Measurements from ENCODE around the gene CCDC102A. TPM values are rescaled to one million over a fixed set of nuclear protein-coding genes. Genes with fewer than 3 reads are reported as not detected.

The CCDC102A gene
- polyA plus RNA-seq, 3 donors: not detected

DNA sequence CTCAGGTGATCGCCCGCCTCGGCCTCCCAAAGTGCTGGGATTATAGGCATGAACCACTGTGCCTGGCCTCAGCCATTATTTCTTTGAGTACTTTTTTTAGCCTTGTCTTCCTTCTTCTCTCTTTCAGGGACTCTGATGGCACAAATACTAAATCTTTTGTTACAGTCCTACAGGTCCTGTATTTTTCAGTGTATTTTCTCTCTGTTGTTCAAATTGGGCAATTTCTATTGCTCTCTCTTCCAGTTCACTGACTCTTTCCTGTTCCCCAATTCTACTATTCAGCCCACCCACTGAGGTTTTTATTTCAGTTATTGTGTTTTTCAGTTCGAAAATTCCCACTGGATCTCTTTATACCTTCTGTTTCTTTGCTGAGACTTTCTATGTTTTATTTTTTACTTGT, 42.6 kb downstream of the CCDC102A start:
- Histone ChIP-seq H3K9me3 (replicated peaks in 1 of 2; ENCODE audit: control insufficient read depth in 1 of 2, insufficient read depth in 1 of 2, low read length in 2 of 2) (no peaks in the 10 kb centered on the region), H2AFZ (ENCODE audit: insufficient read depth, low read depth, low read length, poor library complexity, severe bottlenecking) (no peak overlapping the region), H4K20me1 (ENCODE audit: insufficient read depth, low read length) (no peaks in the 10 kb centered on the region), H3K27me3 (ENCODE audit: control insufficient read depth in 2 of 2, insufficient read depth in 2 of 2, low read length in 2 of 2) (no peaks in the 10 kb centered on the region), H3K4me2 (replicated peaks; ENCODE audit: extremely low read depth, low read length, poor library complexity, severe bottlenecking) (no peak overlapping the region), H3K9ac (ENCODE audit: insufficient read depth, low read length, poor library complexity, severe bottlenecking) (no peak overlapping the region), H3K4me1 (ENCODE audit: control insufficient read depth in 1 of 2, insufficient read depth in 2 of 2, low read length in 2 of 2) (no peaks in the 10 kb centered on the region), H3K4me3 (replicated peaks in 1 of 3; ENCODE audit: low read depth in 2 of 3, low read length in 3 of 3) (no peak overlapping the region), H3K79me2 (ENCODE audit: insufficient read depth, low read length) (no peaks in the 10 kb centered on the region), H3K27ac (ENCODE audit: low read depth in 1 of 2, low read length in 2 of 2) (no peak overlapping the region), H3K36me3 (replicated peaks in 1 of 2; ENCODE audit: control insufficient read depth in 1 of 2, insufficient read depth in 2 of 2, low read length in 2 of 2) (no peaks in the 10 kb centered on the region)
- no peak for DNase-seq
- 100% methylated on average over 1 of the region's 4 CpGs for WGBS (ENCODE audit: insufficient coverage)
- no peaks in the 10 kb centered on the region for H3K9me3 Mint-ChIP-seq
- TF ChIP-seq CTCF (IDR thresholded peaks at IDR 0.05): no peak
- intact Hi-C loops (cut with micrococcal nuclease): no loop called here
- H3K27ac Mint-ChIP-seq: no peak overlapping the region
- H3K36me3 Mint-ChIP-seq: no peaks in the 10 kb centered on the region
- peaks cover 4 to 7% (median 5%) of the 10 kb centered on the region in 3 donors for H3K27me3 Mint-ChIP-seq (ENCODE audit: low read depth in 3 of 3)
- H3K4me3 Mint-ChIP-seq: no peak overlapping the region
- H3K4me1 Mint-ChIP-seq: no peaks in the 10 kb centered on the region

DNA sequence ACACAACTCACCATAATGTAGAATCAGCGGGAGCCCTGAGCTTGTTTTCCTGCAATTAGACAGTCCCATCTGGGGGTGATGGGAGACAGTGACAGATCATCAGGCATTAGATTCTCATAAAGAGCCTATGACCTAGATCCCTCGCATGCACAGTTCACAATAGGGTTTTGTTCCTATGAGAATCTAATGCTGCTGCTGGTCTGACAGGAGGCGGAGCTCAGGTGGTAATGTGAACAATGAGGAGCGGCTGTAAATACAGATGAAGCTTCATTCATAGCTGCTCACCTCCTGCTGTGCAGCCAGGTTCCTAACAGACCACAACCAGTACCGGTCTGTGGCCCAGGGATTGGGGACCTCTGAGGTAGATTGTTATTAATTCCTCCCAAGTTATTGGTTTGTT, 47.1 kb downstream of the CCDC102A start:
- Mint-ChIP-seq H3K27me3 (ENCODE audit: low read depth in 3 of 3) (peaks cover 12 to 25% (median 16%) of the 10 kb centered on the region in 3 donors), H3K27ac (no peak overlapping the region), H3K4me1 (peaks cover 10% of the 10 kb centered on the region), H3K4me3 (no peak overlapping the region), H3K36me3 (no peaks in the 10 kb centered on the region), H3K9me3 (peaks cover 0 to 2% (median 0%) of the 10 kb centered on the region in 7 donors)
- Histone ChIP-seq H3K4me3 (replicated peaks in 1 of 3; ENCODE audit: low read depth in 2 of 3, low read length in 3 of 3) (no peak overlapping the region), H3K79me2 (ENCODE audit: insufficient read depth, low read length) (no peaks in the 10 kb centered on the region), H3K9ac (ENCODE audit: insufficient read depth, low read length, poor library complexity, severe bottlenecking) (no peak overlapping the region), H4K20me1 (ENCODE audit: insufficient read depth, low read length) (no peaks in the 10 kb centered on the region), H2AFZ (ENCODE audit: insufficient read depth, low read depth, low read length, poor library complexity, severe bottlenecking) (no peak overlapping the region), H3K4me1 (ENCODE audit: control insufficient read depth in 1 of 2, insufficient read depth in 2 of 2, low read length in 2 of 2) (peaks cover 8 to 11% of the 10 kb centered on the region in 2 donors), H3K9me3 (replicated peaks in 1 of 2; ENCODE audit: control insufficient read depth in 1 of 2, insufficient read depth in 1 of 2, low read length in 2 of 2) (no peaks in the 10 kb centered on the region), H3K27ac (ENCODE audit: low read depth in 1 of 2, low read length in 2 of 2) (no peak overlapping the region), H3K27me3 (ENCODE audit: control insufficient read depth in 2 of 2, insufficient read depth in 2 of 2, low read length in 2 of 2) (peaks cover 0 to 15% of the 10 kb centered on the region in 2 donors), H3K36me3 (replicated peaks in 1 of 2; ENCODE audit: control insufficient read depth in 1 of 2, insufficient read depth in 2 of 2, low read length in 2 of 2) (no peaks in the 10 kb centered on the region), H3K4me2 (replicated peaks; ENCODE audit: extremely low read depth, low read length, poor library complexity, severe bottlenecking) (no peak overlapping the region)
- WGBS (ENCODE audit: insufficient coverage): 100% methylated on average over 1 of the region's 5 CpGs
- intact Hi-C loops (cut with micrococcal nuclease): no loop called here
- DNase-seq: no peak
- no peak for TF ChIP-seq CTCF (IDR thresholded peaks at IDR 0.05)
